Measurements from ENCODE around the gene GPRIN2. TPM values are rescaled to one million over a fixed set of nuclear protein-coding genes. Genes with fewer than 3 reads are reported as not detected.

The GPRIN2 gene
- polyA plus RNA-seq, 3 donors = not detected

DNA sequence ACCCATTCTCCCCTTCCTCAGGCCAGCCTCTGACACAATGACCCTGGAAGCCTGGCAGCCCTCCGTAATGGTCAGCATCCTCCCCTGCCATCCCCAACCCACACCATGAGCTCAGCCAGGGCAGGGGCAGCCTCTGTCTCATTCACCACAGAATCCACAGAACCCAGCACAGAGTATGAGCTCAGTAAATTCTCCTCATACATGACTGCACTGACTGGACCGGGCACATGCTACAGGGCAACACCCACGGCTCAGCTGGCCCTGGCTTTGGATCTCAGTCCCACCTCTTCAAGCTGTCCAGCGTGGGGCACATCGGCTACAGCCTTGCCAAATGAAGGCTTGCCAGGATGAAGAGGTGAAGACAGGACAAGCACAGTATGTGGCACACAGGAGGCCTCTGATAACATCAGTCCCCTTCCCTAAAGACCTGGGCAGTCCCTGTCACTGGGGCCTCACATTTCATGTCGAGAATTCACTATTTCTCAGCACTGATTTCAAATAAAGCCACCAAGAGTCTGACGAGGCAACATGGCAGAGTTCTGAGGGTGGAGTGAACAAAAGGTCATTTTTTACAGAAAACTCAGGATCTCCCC lies 7.9 kb downstream of the GPRIN2 start:
- H3K79me2 ChIP-seq (ENCODE audit: insufficient read depth, low read length) = no peaks in the 10 kb centered on the region
- Mint-ChIP-seq H3K4me3 (no peak overlapping the region), H3K27me3 (ENCODE audit: low read depth in 3 of 3) (peaks cover 0 to 3% (median 2%) of the 10 kb centered on the region in 3 donors), H3K36me3 (no peaks in the 10 kb centered on the region), H3K4me1 (peaks cover 5% of the 10 kb centered on the region), H3K27ac (no peak overlapping the region), H3K9me3 (peaks cover 0 to under 1% (median 0%) of the 10 kb centered on the region in 7 donors)
- intact Hi-C loops (cut with micrococcal nuclease) = no loop called here
- no peaks in the 10 kb centered on the region for H4K20me1 ChIP-seq (ENCODE audit: insufficient read depth, low read length)
- TF ChIP-seq, protein P1, sequence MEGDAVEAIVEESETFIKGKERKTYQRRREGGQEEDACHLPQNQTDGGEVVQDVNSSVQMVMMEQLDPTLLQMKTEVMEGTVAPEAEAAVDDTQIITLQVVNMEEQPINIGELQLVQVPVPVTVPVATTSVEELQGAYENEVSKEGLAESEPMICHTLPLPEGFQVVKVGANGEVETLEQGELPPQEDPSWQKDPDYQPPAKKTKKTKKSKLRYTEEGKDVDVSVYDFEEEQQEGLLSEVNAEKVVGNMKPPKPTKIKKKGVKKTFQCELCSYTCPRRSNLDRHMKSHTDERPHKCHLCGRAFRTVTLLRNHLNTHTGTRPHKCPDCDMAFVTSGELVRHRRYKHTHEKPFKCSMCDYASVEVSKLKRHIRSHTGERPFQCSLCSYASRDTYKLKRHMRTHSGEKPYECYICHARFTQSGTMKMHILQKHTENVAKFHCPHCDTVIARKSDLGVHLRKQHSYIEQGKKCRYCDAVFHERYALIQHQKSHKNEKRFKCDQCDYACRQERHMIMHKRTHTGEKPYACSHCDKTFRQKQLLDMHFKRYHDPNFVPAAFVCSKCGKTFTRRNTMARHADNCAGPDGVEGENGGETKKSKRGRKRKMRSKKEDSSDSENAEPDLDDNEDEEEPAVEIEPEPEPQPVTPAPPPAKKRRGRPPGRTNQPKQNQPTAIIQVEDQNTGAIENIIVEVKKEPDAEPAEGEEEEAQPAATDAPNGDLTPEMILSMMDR (IDR thresholded peaks at IDR 0.05) = no peak
- H3K4me2 ChIP-seq (replicated peaks; ENCODE audit: extremely low read depth, low read length, poor library complexity, severe bottlenecking) = no peak overlapping the region
- no peak for DNase-seq
- no peaks in the 10 kb centered on the region for H3K36me3 ChIP-seq (replicated peaks in 1 of 2; ENCODE audit: control insufficient read depth in 1 of 2, insufficient read depth in 2 of 2, low read length in 2 of 2)
- no peak overlapping the region for H3K27ac ChIP-seq (ENCODE audit: low read depth in 1 of 2, low read length in 2 of 2)
- WGBS (ENCODE audit: insufficient coverage) = 88% methylated on average over 5 of the region's 7 CpGs
- no peak overlapping the region for H3K4me3 ChIP-seq (replicated peaks in 1 of 3; ENCODE audit: low read depth in 2 of 3, low read length in 3 of 3)
- no peak overlapping the region for H3K9ac ChIP-seq (ENCODE audit: insufficient read depth, low read length, poor library complexity, severe bottlenecking)
- H3K27me3 ChIP-seq (ENCODE audit: control insufficient read depth in 2 of 2, insufficient read depth in 2 of 2, low read length in 2 of 2) = peaks cover 0 to 4% of the 10 kb centered on the region in 2 donors
- no peak overlapping the region for H2AFZ ChIP-seq (ENCODE audit: insufficient read depth, low read depth, low read length, poor library complexity, severe bottlenecking)
- H3K9me3 ChIP-seq (replicated peaks in 1 of 2; ENCODE audit: control insufficient read depth in 1 of 2, insufficient read depth in 1 of 2, low read length in 2 of 2) = no peaks in the 10 kb centered on the region
- H3K4me1 ChIP-seq (ENCODE audit: control insufficient read depth in 1 of 2, insufficient read depth in 2 of 2, low read length in 2 of 2) = no peaks in the 10 kb centered on the region

DNA sequence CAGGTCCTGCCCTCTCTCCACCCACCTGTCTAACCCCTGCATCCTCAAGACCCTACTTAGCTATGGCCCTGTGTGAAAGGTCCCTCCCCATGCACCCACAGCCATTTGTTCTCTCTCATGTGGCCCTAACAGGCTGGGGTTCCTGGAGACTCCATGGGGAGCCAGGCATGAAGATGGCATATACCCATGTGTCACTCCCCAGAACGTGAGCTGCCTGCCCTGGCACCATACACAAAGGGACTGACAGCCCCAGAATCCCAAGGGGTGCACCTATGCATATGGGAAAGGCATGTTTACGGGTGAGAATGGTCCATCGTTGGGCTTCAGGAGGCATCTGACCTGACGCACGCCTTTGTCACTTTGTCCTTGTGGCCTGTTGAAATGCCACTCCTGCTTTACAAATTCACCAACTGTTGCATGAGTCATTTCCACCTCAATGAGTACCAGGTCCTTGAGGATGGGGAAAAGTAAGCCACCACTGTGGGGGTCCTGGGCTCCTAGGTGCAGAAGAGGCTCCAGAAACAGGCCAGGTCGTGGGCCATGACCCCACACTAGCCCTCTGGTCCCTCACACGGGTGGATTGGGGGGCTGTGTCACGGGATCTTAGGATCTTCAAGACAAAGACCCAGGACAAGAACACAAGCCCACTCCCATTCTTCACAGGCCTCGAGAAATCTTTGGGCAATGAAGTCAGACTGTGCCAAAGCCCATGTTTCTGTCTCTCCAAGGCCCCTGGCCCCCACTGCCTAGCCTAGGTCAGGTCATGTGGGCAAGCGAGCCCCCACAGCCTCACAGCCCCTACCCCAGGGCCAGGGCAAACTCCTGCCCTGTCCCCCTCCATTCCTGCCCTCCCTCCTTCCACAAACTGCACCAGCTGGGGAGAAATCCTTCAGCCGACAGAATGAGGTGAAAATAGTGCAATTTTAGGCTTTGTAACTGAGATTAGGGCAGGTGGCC lies 8.6 kb downstream of the GPRIN2 start:
- Histone ChIP-seq H3K36me3 (replicated peaks in 1 of 2; ENCODE audit: control insufficient read depth in 1 of 2, insufficient read depth in 2 of 2, low read length in 2 of 2) (no peaks in the 10 kb centered on the region), H3K9ac (ENCODE audit: insufficient read depth, low read length, poor library complexity, severe bottlenecking) (no peak overlapping the region), H3K79me2 (ENCODE audit: insufficient read depth, low read length) (no peaks in the 10 kb centered on the region), H3K27me3 (ENCODE audit: control insufficient read depth in 2 of 2, insufficient read depth in 2 of 2, low read length in 2 of 2) (peaks cover 0 to 2% of the 10 kb centered on the region in 2 donors), H3K9me3 (replicated peaks in 1 of 2; ENCODE audit: control insufficient read depth in 1 of 2, insufficient read depth in 1 of 2, low read length in 2 of 2) (no peaks in the 10 kb centered on the region), H4K20me1 (ENCODE audit: insufficient read depth, low read length) (no peaks in the 10 kb centered on the region), H3K4me3 (replicated peaks in 1 of 3; ENCODE audit: low read depth in 2 of 3, low read length in 3 of 3) (no peak overlapping the region), H3K27ac (ENCODE audit: low read depth in 1 of 2, low read length in 2 of 2) (no peak overlapping the region), H3K4me2 (replicated peaks; ENCODE audit: extremely low read depth, low read length, poor library complexity, severe bottlenecking) (no peak overlapping the region), H3K4me1 (ENCODE audit: control insufficient read depth in 1 of 2, insufficient read depth in 2 of 2, low read length in 2 of 2) (no peaks in the 10 kb centered on the region), H2AFZ (ENCODE audit: insufficient read depth, low read depth, low read length, poor library complexity, severe bottlenecking) (no peak overlapping the region)
- intact Hi-C loops (cut with micrococcal nuclease) = no loop called here
- H3K27ac Mint-ChIP-seq = no peak overlapping the region
- peaks cover 5% of the 10 kb centered on the region for H3K4me1 Mint-ChIP-seq
- no peaks in the 10 kb centered on the region for H3K36me3 Mint-ChIP-seq
- no peak for DNase-seq
- H3K27me3 Mint-ChIP-seq (ENCODE audit: low read depth in 3 of 3) = peaks cover 5 to 7% (median 6%) of the 10 kb centered on the region in 3 donors
- H3K9me3 Mint-ChIP-seq = peaks cover 0 to 2% (median 0%) of the 10 kb centered on the region in 7 donors
- WGBS (ENCODE audit: insufficient coverage) = 77% methylated on average over 8 of the region's 11 CpGs
- no peak overlapping the region for H3K4me3 Mint-ChIP-seq
- TF ChIP-seq, protein P1 (IDR thresholded peaks at IDR 0.05) = no peak
